ENCODE data around the gene SNN. TPM values are rescaled to one million over a fixed set of nuclear protein-coding genes. Genes with fewer than 3 reads are reported as not detected.
A peak's percentile ranks its signal among the peaks of the same experiment; 100 is the strongest.

Gene SNN
- polyA plus RNA-seq, 2 donors = 8.7 to 11.7 TPM

- Histone ChIP-seq H3K4me1 (ENCODE audit: control insufficient read depth in 2 of 2, insufficient read depth in 2 of 2, low read length in 1 of 2) (peaks cover 0 to 2% of the 10 kb centered on the region in 2 donors), H3K4me3 (ENCODE audit: low read depth in 1 of 2, low read length in 2 of 2) (no peak overlapping the region), H3K9me3 (ENCODE audit: control insufficient read depth in 2 of 2, insufficient read depth in 1 of 2, low read depth in 1 of 2, low read length in 1 of 2) (no peaks in the 10 kb centered on the region), H3K36me3 (ENCODE audit: control insufficient read depth in 2 of 2, insufficient read depth in 2 of 2, low read length in 1 of 2) (peaks cover 22 to 35% of the 10 kb centered on the region in 2 donors), H3K27ac (ENCODE audit: low read depth in 2 of 2, low read length in 1 of 2) (no peak overlapping the region), H3K27me3 (ENCODE audit: control insufficient read depth in 1 of 2, insufficient read depth in 2 of 2, low read length in 2 of 2) (no peaks in the 10 kb centered on the region)
- WGBS, 2 donors = 91 to 94% methylated on average over 12 of the region's 12 CpGs
These were observed 28.2 kb downstream of the SNN start for GRCh38 chr16:11696266-11697012.

- Histone ChIP-seq H3K4me3 (ENCODE audit: low read depth in 1 of 2, low read length in 2 of 2) (no peak overlapping the region), H3K36me3 (ENCODE audit: control insufficient read depth in 2 of 2, insufficient read depth in 2 of 2, low read length in 1 of 2) (peaks cover 18 to 30% of the 10 kb centered on the region in 2 donors)
- WGBS, 2 donors = 96 to 97% methylated on average over 12 of the region's 12 CpGs
These were observed 29.1 kb downstream of the SNN start for GRCh38 chr16:11697319-11697718.

GRCh38 chr16:11698271-11698689, 30.0 kb downstream of the SNN start:
- 49 to 71% methylated on average over 7 of the region's 7 CpGs for WGBS, 2 donors
- H3K27me3 ChIP-seq (ENCODE audit: control insufficient read depth in 1 of 2, insufficient read depth in 2 of 2, low read length in 2 of 2) = no peaks in the 10 kb centered on the region
- peaks cover 18 to 29% of the 10 kb centered on the region in 2 donors for H3K36me3 ChIP-seq (ENCODE audit: control insufficient read depth in 2 of 2, insufficient read depth in 2 of 2, low read length in 1 of 2)
- peaks cover 0 to 2% of the 10 kb centered on the region in 2 donors for H3K4me1 ChIP-seq (ENCODE audit: control insufficient read depth in 2 of 2, insufficient read depth in 2 of 2, low read length in 1 of 2)
- no peaks in the 10 kb centered on the region for H3K9me3 ChIP-seq (ENCODE audit: control insufficient read depth in 2 of 2, insufficient read depth in 1 of 2, low read depth in 1 of 2, low read length in 1 of 2)
- H3K4me3 ChIP-seq (ENCODE audit: low read depth in 1 of 2, low read length in 2 of 2) = no peak overlapping the region
- H3K27ac ChIP-seq (ENCODE audit: low read depth in 2 of 2, low read length in 1 of 2) = no peak overlapping the region

More at GRCh38 chr16:11697319-11697718, 29.1 kb downstream of the SNN start:
- Histone ChIP-seq H3K4me1 (ENCODE audit: control insufficient read depth in 2 of 2, insufficient read depth in 2 of 2, low read length in 1 of 2) (peaks cover 0 to 2% of the 10 kb centered on the region in 2 donors), H3K9me3 (ENCODE audit: control insufficient read depth in 2 of 2, insufficient read depth in 1 of 2, low read depth in 1 of 2, low read length in 1 of 2) (no peaks in the 10 kb centered on the region), H3K27me3 (ENCODE audit: control insufficient read depth in 1 of 2, insufficient read depth in 2 of 2, low read length in 2 of 2) (no peaks in the 10 kb centered on the region), H3K27ac (ENCODE audit: low read depth in 2 of 2, low read length in 1 of 2) (no peak overlapping the region)

- Histone ChIP-seq H3K36me3 (ENCODE audit: control insufficient read depth in 2 of 2, insufficient read depth in 2 of 2, low read length in 1 of 2) (peaks cover 18 to 29% of the 10 kb centered on the region in 2 donors), H3K27ac (ENCODE audit: low read depth in 2 of 2, low read length in 1 of 2) (no peak overlapping the region), H3K4me1 (ENCODE audit: control insufficient read depth in 2 of 2, insufficient read depth in 2 of 2, low read length in 1 of 2) (peaks cover 0 to 2% of the 10 kb centered on the region in 2 donors), H3K27me3 (ENCODE audit: control insufficient read depth in 1 of 2, insufficient read depth in 2 of 2, low read length in 2 of 2) (no peaks in the 10 kb centered on the region), H3K9me3 (ENCODE audit: control insufficient read depth in 2 of 2, insufficient read depth in 1 of 2, low read depth in 1 of 2, low read length in 1 of 2) (no peaks in the 10 kb centered on the region), H3K4me3 (ENCODE audit: low read depth in 1 of 2, low read length in 2 of 2) (no peak overlapping the region)
- WGBS, 2 donors = 84 to 94% methylated on average over 10 of the region's 10 CpGs
These were observed 31.1 kb downstream of the SNN start for GRCh38 chr16:11699234-11699894.

GRCh38 chr16:11700264-11701029, 32.2 kb downstream of the SNN start:
- peaks cover 18 to 24% of the 10 kb centered on the region in 2 donors for H3K36me3 ChIP-seq (ENCODE audit: control insufficient read depth in 2 of 2, insufficient read depth in 2 of 2, low read length in 1 of 2)
- H3K4me1 ChIP-seq (ENCODE audit: control insufficient read depth in 2 of 2, insufficient read depth in 2 of 2, low read length in 1 of 2) = peaks cover 0 to 2% of the 10 kb centered on the region in 2 donors
- no peak overlapping the region for H3K27ac ChIP-seq (ENCODE audit: low read depth in 2 of 2, low read length in 1 of 2)
- H3K9me3 ChIP-seq (ENCODE audit: control insufficient read depth in 2 of 2, insufficient read depth in 1 of 2, low read depth in 1 of 2, low read length in 1 of 2) = no peaks in the 10 kb centered on the region
- WGBS, 2 donors = 76 to 78% methylated on average over 9 of the region's 9 CpGs
- no peaks in the 10 kb centered on the region for H3K27me3 ChIP-seq (ENCODE audit: control insufficient read depth in 1 of 2, insufficient read depth in 2 of 2, low read length in 2 of 2)
- H3K4me3 ChIP-seq (ENCODE audit: low read depth in 1 of 2, low read length in 2 of 2) = no peak overlapping the region

- Histone ChIP-seq H3K4me1 (ENCODE audit: control insufficient read depth in 2 of 2, insufficient read depth in 2 of 2, low read length in 1 of 2) (peaks cover 0 to 2% of the 10 kb centered on the region in 2 donors), H3K9me3 (ENCODE audit: control insufficient read depth in 2 of 2, insufficient read depth in 1 of 2, low read depth in 1 of 2, low read length in 1 of 2) (no peaks in the 10 kb centered on the region), H3K36me3 (ENCODE audit: control insufficient read depth in 2 of 2, insufficient read depth in 2 of 2, low read length in 1 of 2) (peaks cover 4 to 8% of the 10 kb centered on the region in 2 donors), H3K27ac (ENCODE audit: low read depth in 2 of 2, low read length in 1 of 2) (no peak overlapping the region), H3K4me3 (ENCODE audit: low read depth in 1 of 2, low read length in 2 of 2) (no peak overlapping the region), H3K27me3 (ENCODE audit: control insufficient read depth in 1 of 2, insufficient read depth in 2 of 2, low read length in 2 of 2) (no peaks in the 10 kb centered on the region)
- 57 to 60% methylated on average over 6 of the region's 6 CpGs for WGBS, 2 donors
These were observed 37.2 kb downstream of the SNN start for GRCh38 chr16:11705311-11706025.

- Histone ChIP-seq H3K4me1 (ENCODE audit: control insufficient read depth in 2 of 2, insufficient read depth in 2 of 2, low read length in 1 of 2) (peaks cover 0 to 2% of the 10 kb centered on the region in 2 donors), H3K27ac (ENCODE audit: low read depth in 2 of 2, low read length in 1 of 2) (peak overlapping the region in 1 of 2 donors; percentile 40), H3K27me3 (ENCODE audit: control insufficient read depth in 1 of 2, insufficient read depth in 2 of 2, low read length in 2 of 2) (no peaks in the 10 kb centered on the region), H3K36me3 (ENCODE audit: control insufficient read depth in 2 of 2, insufficient read depth in 2 of 2, low read length in 1 of 2) (peaks cover 4 to 8% of the 10 kb centered on the region in 2 donors), H3K4me3 (ENCODE audit: low read depth in 1 of 2, low read length in 2 of 2) (no peak overlapping the region), H3K9me3 (ENCODE audit: control insufficient read depth in 2 of 2, insufficient read depth in 1 of 2, low read depth in 1 of 2, low read length in 1 of 2) (no peaks in the 10 kb centered on the region)
- WGBS, 2 donors = 86 to 87% methylated on average over 5 of the region's 5 CpGs
These were observed 38.0 kb downstream of the SNN start for GRCh38 chr16:11706180-11706742.

DNA sequence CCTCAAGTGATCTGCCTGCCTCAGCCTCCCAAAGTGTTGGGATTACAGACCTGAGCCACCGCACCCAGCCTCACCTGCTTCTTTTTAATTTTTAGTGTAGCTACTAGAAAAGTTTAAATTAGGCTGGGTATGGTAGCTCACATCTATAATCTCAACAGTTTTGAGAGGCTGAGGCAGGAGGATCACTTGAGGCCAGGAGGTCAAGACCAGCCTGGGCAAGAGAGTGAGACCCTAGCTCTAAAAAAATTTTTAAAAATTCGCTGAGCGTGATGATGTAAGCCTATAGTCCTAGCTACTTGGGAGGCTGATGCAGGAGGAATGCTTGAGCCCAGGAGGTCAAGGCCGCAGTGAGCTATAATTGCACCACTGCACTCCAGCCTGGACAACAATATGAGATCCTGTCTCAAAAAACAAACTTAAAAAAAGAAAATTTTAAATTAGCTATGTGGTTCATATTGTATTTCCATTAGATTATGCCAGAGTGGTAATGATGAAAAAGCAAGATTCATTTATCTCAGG, 39.5 kb downstream of the SNN start:
- Histone ChIP-seq H3K4me3 (ENCODE audit: low read depth in 1 of 2, low read length in 2 of 2) (no peak overlapping the region), H3K27me3 (ENCODE audit: control insufficient read depth in 1 of 2, insufficient read depth in 2 of 2, low read length in 2 of 2) (no peaks in the 10 kb centered on the region), H3K36me3 (ENCODE audit: control insufficient read depth in 2 of 2, insufficient read depth in 2 of 2, low read length in 1 of 2) (peaks cover 4 to 9% of the 10 kb centered on the region in 2 donors), H3K9me3 (ENCODE audit: control insufficient read depth in 2 of 2, insufficient read depth in 1 of 2, low read depth in 1 of 2, low read length in 1 of 2) (no peaks in the 10 kb centered on the region), H3K27ac (ENCODE audit: low read depth in 2 of 2, low read length in 1 of 2) (no peak overlapping the region), H3K4me1 (ENCODE audit: control insufficient read depth in 2 of 2, insufficient read depth in 2 of 2, low read length in 1 of 2) (peaks cover 0 to 2% of the 10 kb centered on the region in 2 donors)
- 96% methylated on average over 4 of the region's 4 CpGs for WGBS, 2 donors

Data from esophagus (tissue), 2 donors.